ENCODE data around the gene CCNL2.

DNA sequence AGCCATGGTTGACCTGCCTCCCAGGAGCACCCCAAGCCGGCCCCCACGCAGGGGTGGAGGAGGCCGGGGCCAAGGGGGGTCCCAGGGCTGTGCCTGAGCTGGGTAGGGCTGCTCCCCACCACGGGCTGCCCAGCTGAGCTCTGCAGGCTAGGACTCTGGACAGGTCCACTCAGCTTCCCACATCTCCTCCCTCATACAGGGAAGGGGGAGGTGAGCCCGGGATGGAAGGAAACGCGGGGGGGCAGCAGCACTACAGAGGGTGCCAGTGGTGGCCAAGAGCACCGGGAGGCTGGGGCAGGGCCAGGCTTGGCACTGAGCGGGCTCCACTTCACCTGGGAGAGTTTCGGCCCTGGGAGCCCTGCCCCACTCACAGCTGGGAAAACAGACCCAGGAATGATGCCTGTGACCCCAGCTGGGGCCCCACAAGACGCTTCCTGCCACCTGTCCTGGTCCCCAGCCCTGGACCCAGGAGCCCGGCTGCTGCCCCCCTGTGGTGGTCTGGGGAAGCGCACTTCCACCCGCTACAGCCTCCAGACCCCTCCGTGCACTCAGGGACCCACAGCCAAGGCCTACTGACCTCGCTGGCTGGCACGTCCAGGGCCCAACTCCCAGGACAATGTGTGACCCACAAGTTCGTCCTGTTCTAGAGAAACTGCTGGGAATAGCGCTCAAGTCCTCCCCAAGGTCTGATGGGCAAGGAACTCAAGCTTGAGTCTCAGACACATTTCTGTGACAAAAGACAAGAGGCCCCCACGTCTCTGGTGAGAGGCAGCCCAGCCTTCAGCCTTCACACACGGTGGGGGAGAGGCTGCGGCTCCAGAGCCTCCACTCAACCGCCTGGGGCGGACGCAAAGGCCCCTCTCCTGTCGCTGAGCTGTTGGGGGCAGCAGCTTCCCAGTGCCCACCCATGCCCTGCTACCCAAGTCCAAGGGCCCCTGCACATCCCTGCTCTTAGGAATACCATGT is 27.1 kb downstream of the CCNL2 start:
- TF ChIP-seq CTCF (IDR thresholded peaks at IDR 0.05) (peak; percentile 90), NR3C1 (CRISPR knock-in tag; conservative IDR thresholded peaks at IDR 0.05; ENCODE audit: low read depth) (no peak), USF2 (CRISPR knock-in tag; IDR thresholded peaks at IDR 0.05) (no peak), TEAD4 (CRISPR knock-in tag; IDR thresholded peaks at IDR 0.05) (no peak), NR2C2 (CRISPR knock-in tag; IDR thresholded peaks at IDR 0.05) (no peak), ZNF263 (CRISPR knock-in tag; IDR thresholded peaks at IDR 0.05; ENCODE audit: low read depth) (no peak), PREB (CRISPR knock-in tag; IDR thresholded peaks at IDR 0.05; ENCODE audit: borderline replicate concordance) (no peak), ESRRA (CRISPR knock-in tag; IDR thresholded peaks at IDR 0.05; ENCODE audit: borderline replicate concordance) (no peak), ATF3 (CRISPR knock-in tag; conservative IDR thresholded peaks at IDR 0.05) (no peak), RORB (CRISPR knock-in tag; IDR thresholded peaks at IDR 0.05) (no peak), NFYB (CRISPR knock-in tag; conservative IDR thresholded peaks at IDR 0.05; ENCODE audit: low read depth) (no peak)
- TF ChIP-seq, protein P1, sequence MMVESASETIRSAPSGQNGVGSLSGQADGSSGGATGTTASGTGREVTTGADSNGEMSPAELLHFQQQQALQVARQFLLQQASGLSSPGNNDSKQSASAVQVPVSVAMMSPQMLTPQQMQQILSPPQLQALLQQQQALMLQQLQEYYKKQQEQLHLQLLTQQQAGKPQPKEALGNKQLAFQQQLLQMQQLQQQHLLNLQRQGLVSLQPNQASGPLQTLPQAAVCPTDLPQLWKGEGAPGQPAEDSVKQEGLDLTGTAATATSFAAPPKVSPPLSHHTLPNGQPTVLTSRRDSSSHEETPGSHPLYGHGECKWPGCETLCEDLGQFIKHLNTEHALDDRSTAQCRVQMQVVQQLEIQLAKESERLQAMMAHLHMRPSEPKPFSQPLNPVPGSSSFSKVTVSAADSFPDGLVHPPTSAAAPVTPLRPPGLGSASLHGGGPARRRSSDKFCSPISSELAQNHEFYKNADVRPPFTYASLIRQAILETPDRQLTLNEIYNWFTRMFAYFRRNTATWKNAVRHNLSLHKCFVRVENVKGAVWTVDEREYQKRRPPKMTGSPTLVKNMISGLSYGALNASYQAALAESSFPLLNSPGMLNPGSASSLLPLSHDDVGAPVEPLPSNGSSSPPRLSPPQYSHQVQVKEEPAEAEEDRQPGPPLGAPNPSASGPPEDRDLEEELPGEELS (CRISPR knock-in tag; IDR thresholded peaks at IDR 0.05): no peak
- TF ChIP-seq, protein P2, sequence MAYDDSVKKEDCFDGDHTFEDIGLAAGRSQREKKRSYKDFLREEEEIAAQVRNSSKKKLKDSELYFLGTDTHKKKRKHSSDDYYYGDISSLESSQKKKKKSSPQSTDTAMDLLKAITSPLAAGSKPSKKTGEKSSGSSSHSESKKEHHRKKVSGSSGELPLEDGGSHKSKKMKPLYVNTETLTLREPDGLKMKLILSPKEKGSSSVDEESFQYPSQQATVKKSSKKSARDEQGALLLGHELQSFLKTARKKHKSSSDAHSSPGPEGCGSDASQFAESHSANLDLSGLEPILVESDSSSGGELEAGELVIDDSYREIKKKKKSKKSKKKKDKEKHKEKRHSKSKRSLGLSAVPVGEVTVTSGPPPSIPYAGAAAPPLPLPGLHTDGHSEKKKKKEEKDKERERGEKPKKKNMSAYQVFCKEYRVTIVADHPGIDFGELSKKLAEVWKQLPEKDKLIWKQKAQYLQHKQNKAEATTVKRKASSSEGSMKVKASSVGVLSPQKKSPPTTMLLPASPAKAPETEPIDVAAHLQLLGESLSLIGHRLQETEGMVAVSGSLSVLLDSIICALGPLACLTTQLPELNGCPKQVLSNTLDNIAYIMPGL (CRISPR knock-in tag; IDR thresholded peaks at IDR 0.05): no peak
- TF ChIP-seq, protein P3, sequence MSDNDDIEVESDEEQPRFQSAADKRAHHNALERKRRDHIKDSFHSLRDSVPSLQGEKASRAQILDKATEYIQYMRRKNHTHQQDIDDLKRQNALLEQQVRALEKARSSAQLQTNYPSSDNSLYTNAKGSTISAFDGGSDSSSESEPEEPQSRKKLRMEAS (CRISPR knock-in tag; IDR thresholded peaks at IDR 0.05): 0 out of 2 replicates have a peak, but pooled peaks have one; percentile 20

All from WTC11 (cell line).